Measurements from ENCODE around the gene RPL27A. TPM values are rescaled to one million over a fixed set of nuclear protein-coding genes. Genes with fewer than 3 reads are reported as not detected.
A peak's percentile ranks its signal among the peaks of the same experiment; 100 is the strongest.

RPL27A gene
- total and polyA plus RNA-seq, 7 donors = 1,472 to 4,200 (median 2,262) TPM

GRCh38 chr11:8709777-8710176 lies 27.2 kb downstream of the RPL27A start:
- peaks cover 4 to 99% (median 87%) of the 10 kb centered on the region in 4 donors for H3K4me1 ChIP-seq
- no peak for DNase-seq
- TF ChIP-seq POLR2A (IDR thresholded peaks at IDR 0.05) (no peak), EP300 (IDR thresholded peaks at IDR 0.05) (no peak), POLR2AphosphoS5 (IDR thresholded peaks at IDR 0.05) (no peak), CTCF (IDR thresholded peaks at IDR 0.05) (no peak)
- peak overlapping the region; percentile 90 to 98 (median 96) for H3K27ac ChIP-seq
- intact Hi-C loops (cut with DNase I) = no loop called here
- WGBS, 2 donors = 89 to 91% methylated on average over 4 of the region's 4 CpGs
- peaks cover 13 to 73% (median 30%) of the 10 kb centered on the region in 4 donors for H3K36me3 ChIP-seq
- no peaks in the 10 kb centered on the region for H3K27me3 ChIP-seq
- H3K4me3 ChIP-seq = no peak overlapping the region
- H3K9me3 ChIP-seq = no peaks in the 10 kb centered on the region

- Histone ChIP-seq H3K4me3 (no peak overlapping the region), H3K27me3 (no peaks in the 10 kb centered on the region), H3K27ac (peak overlapping the region; percentile 90 to 98 (median 96)), H3K9me3 (no peaks in the 10 kb centered on the region), H3K4me1 (peaks cover 4 to 100% (median 95%) of the 10 kb centered on the region in 4 donors), H3K36me3 (peaks cover 22 to 68% (median 28%) of the 10 kb centered on the region in 4 donors)
- DNase-seq = no peak
- 86 to 89% methylated on average over 5 of the region's 5 CpGs for WGBS, 2 donors
- TF ChIP-seq POLR2A (IDR thresholded peaks at IDR 0.05) (no peak), EP300 (IDR thresholded peaks at IDR 0.05) (no peak), CTCF (IDR thresholded peaks at IDR 0.05) (no peak), POLR2AphosphoS5 (IDR thresholded peaks at IDR 0.05) (no peak)
- intact Hi-C loops (cut with DNase I) = no loop called here
Observed at GRCh38 chr11:8711895-8712442, 29.4 kb downstream of the RPL27A start.

- peak overlapping the region; percentile 90 to 98 (median 96) for H3K27ac ChIP-seq
- H3K27me3 ChIP-seq = no peaks in the 10 kb centered on the region
- H3K36me3 ChIP-seq = peaks cover 22 to 68% (median 31%) of the 10 kb centered on the region in 4 donors
- H3K4me1 ChIP-seq = peaks cover 4 to 100% (median 95%) of the 10 kb centered on the region in 4 donors
- TF ChIP-seq POLR2AphosphoS5 (IDR thresholded peaks at IDR 0.05) (no peak), POLR2A (IDR thresholded peaks at IDR 0.05) (no peak), EP300 (IDR thresholded peaks at IDR 0.05) (no peak), CTCF (IDR thresholded peaks at IDR 0.05) (no peak)
- no peak for DNase-seq
- no peak overlapping the region for H3K4me3 ChIP-seq
- intact Hi-C loops (cut with DNase I) = no loop called here
- WGBS, 2 donors = 97% methylated on average over 12 of the region's 12 CpGs
- H3K9me3 ChIP-seq = no peaks in the 10 kb centered on the region
Observed at GRCh38 chr11:8712506-8712905, 29.9 kb downstream of the RPL27A start.

GRCh38 chr11:8713760-8714454 lies 31.3 kb downstream of the RPL27A start:
- WGBS, 2 donors = 92 to 97% methylated on average over 8 of the region's 8 CpGs
- H3K27ac ChIP-seq = peak overlapping the region; percentile 90 to 98 (median 96)

More at GRCh38 chr11:8713760-8714454, 31.3 kb downstream of the RPL27A start:
- no peak for DNase-seq
- Histone ChIP-seq H3K9me3 (no peaks in the 10 kb centered on the region), H3K4me3 (no peak overlapping the region), H3K27me3 (no peaks in the 10 kb centered on the region), H3K4me1 (peaks cover 0 to 98% (median 95%) of the 10 kb centered on the region in 4 donors), H3K36me3 (peaks cover 22 to 69% (median 32%) of the 10 kb centered on the region in 4 donors)
- intact Hi-C loops (cut with DNase I) = no loop called here
- TF ChIP-seq POLR2AphosphoS5 (IDR thresholded peaks at IDR 0.05) (no peak), EP300 (IDR thresholded peaks at IDR 0.05) (no peak), POLR2A (IDR thresholded peaks at IDR 0.05) (no peak), CTCF (IDR thresholded peaks at IDR 0.05) (no peak)
